ENCODE results near the gene SYCP2. TPM values are rescaled to one million over a fixed set of nuclear protein-coding genes. Genes with fewer than 3 reads are reported as not detected.

SYCP2 gene
- total and polyA plus RNA-seq, 7 donors: 0.29 to 1.1 (median 0.49) TPM

GRCh38 chr20:59945731-59946130 lies 12.3 kb upstream of the SYCP2 start:
- no peak for TF ChIP-seq CTCF (IDR thresholded peaks at IDR 0.05)
- intact Hi-C loops (cut with DNase I): no loop called here
- ATAC-seq (no peak), DNase-seq (no peak)
- Histone ChIP-seq H3K4me3 (no peak overlapping the region), H3K27ac (peak overlapping the region; percentile 37), H3K4me1 (peaks cover 53% of the 10 kb centered on the region), H3K36me3 (ENCODE audit: insufficient read depth in 1 of 2, low read depth in 1 of 2) (peaks cover 0 to 48% of the 10 kb centered on the region in 2 donors), H3K9me3 (no peaks in the 10 kb centered on the region), H3K27me3 (ENCODE audit: insufficient read depth in 3 of 3, low read length in 2 of 3) (no peaks in the 10 kb centered on the region)
- WGBS, 3 donors: 70 to 81% (median 77%) methylated on average over 2 of the region's 2 CpGs

GRCh38 chr20:59945175-59945574 lies 11.7 kb upstream of the SYCP2 start:
- intact Hi-C loops (cut with DNase I): no loop called here
- WGBS, 3 donors: 33 to 51% (median 38%) methylated on average over 3 of the region's 3 CpGs

GRCh38 chr20:59944726-59945125 lies 11.3 kb upstream of the SYCP2 start:
- Histone ChIP-seq H3K27ac (peak overlapping the region; percentile 37), H3K9me3 (no peaks in the 10 kb centered on the region), H3K4me1 (peaks cover 53% of the 10 kb centered on the region), H3K4me3 (no peak overlapping the region), H3K27me3 (ENCODE audit: insufficient read depth in 3 of 3, low read length in 2 of 3) (no peaks in the 10 kb centered on the region), H3K36me3 (ENCODE audit: insufficient read depth in 1 of 2, low read depth in 1 of 2) (peaks cover 0 to 38% of the 10 kb centered on the region in 2 donors)
- 41 to 66% (median 52%) methylated on average over 7 of the region's 7 CpGs for WGBS, 3 donors
- no peak for TF ChIP-seq CTCF (IDR thresholded peaks at IDR 0.05)
- intact Hi-C loops (cut with DNase I): no loop called here
- ATAC-seq: no peak
- no peak for DNase-seq

More at GRCh38 chr20:59945175-59945574, 11.7 kb upstream of the SYCP2 start:
- Histone ChIP-seq H3K27ac (peak overlapping the region; percentile 37), H3K4me1 (peaks cover 53% of the 10 kb centered on the region), H3K9me3 (no peaks in the 10 kb centered on the region), H3K4me3 (no peak overlapping the region), H3K36me3 (ENCODE audit: insufficient read depth in 1 of 2, low read depth in 1 of 2) (peaks cover 0 to 42% of the 10 kb centered on the region in 2 donors), H3K27me3 (ENCODE audit: insufficient read depth in 3 of 3, low read length in 2 of 3) (no peaks in the 10 kb centered on the region)
- TF ChIP-seq CTCF (IDR thresholded peaks at IDR 0.05): no peak
- ATAC-seq: no peak
- no peak for DNase-seq

- peaks cover 55% of the 10 kb centered on the region for H3K4me1 ChIP-seq
Measured at GRCh38 chr20:59942245-59942644, 8.8 kb upstream of the SYCP2 start.

More at GRCh38 chr20:59942245-59942644, 8.8 kb upstream of the SYCP2 start:
- TF ChIP-seq CTCF (IDR thresholded peaks at IDR 0.05): no peak
- Histone ChIP-seq H3K36me3 (ENCODE audit: insufficient read depth in 1 of 2, low read depth in 1 of 2) (peaks cover 0 to 32% of the 10 kb centered on the region in 2 donors), H3K27ac (peak overlapping the region; percentile 96), H3K9me3 (no peaks in the 10 kb centered on the region), H3K27me3 (ENCODE audit: insufficient read depth in 3 of 3, low read length in 2 of 3) (no peaks in the 10 kb centered on the region), H3K4me3 (peak overlapping the region; percentile 85)
- ATAC-seq (no peak), DNase-seq (no peak)
- WGBS, 3 donors: 30 to 55% (median 42%) methylated on average over 2 of the region's 2 CpGs
- intact Hi-C loops (cut with DNase I): no loop called here
